Erythroblast (primary cell): ENCODE results near the gene TGM6.

Source experiments
- GATA1 ChIP-seq: IDR thresholded peaks from 2 replicates; pipeline ENCODE4 v1.6.1; 2011; ENCODE audit warnings: low read depth, mild to moderate bottlenecking, control low read depth, low read length, moderate library complexity
- POLR2A ChIP-seq: IDR thresholded peaks from 2 replicates; pipeline ENCODE4 v1.6.1; 2011; ENCODE audit warnings: mild to moderate bottlenecking, low read length

GRCh38 chr20:2368621-2369020, 12.1 kb upstream of the TGM6 start:
- no peak for TF ChIP-seq POLR2A
- no peak for TF ChIP-seq GATA1
